ENCODE data around the gene NDFIP1.
A peak's percentile ranks its signal among the peaks of the same experiment; 100 is the strongest.

NDFIP1 gene

GRCh38 chr5:142119051-142119625, 10.6 kb downstream of the NDFIP1 start:
- DNase-seq, result no peak

- DNase-seq, result no peak
Observed at GRCh38 chr5:142120247-142120935, 11.8 kb downstream of the NDFIP1 start.

- no peak for DNase-seq
Observed at GRCh38 chr5:142122121-142122520, 13.5 kb downstream of the NDFIP1 start.

GRCh38 chr5:142125378-142125777, 16.8 kb downstream of the NDFIP1 start:
- DNase-seq, result no peak

GRCh38 chr5:142125963-142126362, 17.4 kb downstream of the NDFIP1 start:
- no peak for DNase-seq

GRCh38 chr5:142128675-142129208, 20.2 kb downstream of the NDFIP1 start:
- no peak for DNase-seq

- DNase-seq, result no peak
Observed at GRCh38 chr5:142129446-142130066, 21.0 kb downstream of the NDFIP1 start.

GRCh38 chr5:142131394-142131793, 22.8 kb downstream of the NDFIP1 start:
- no peak for DNase-seq

GRCh38 chr5:142132916-142133315, 24.3 kb downstream of the NDFIP1 start:
- DNase-seq, result no peak

GRCh38 chr5:142133330-142134206, 25.0 kb downstream of the NDFIP1 start:
- peak in 2 of 4 experiments; percentile 28 to 42 for DNase-seq

- peak; percentile 24 to 59 (median 44) for DNase-seq
Observed at GRCh38 chr5:142134331-142135010, 25.9 kb downstream of the NDFIP1 start.

GRCh38 chr5:142141463-142141862, 32.9 kb downstream of the NDFIP1 start:
- no peak for DNase-seq

- peak in 3 of 4 experiments; percentile 16 to 64 (median 55) for DNase-seq
Observed at GRCh38 chr5:142143878-142144277, 35.3 kb downstream of the NDFIP1 start.

GRCh38 chr5:142145106-142145900, 36.7 kb downstream of the NDFIP1 start:
- peak; percentile 67 to 79 (median 71) for DNase-seq

- DNase-seq, result no peak
Observed at GRCh38 chr5:142149363-142149762, 40.8 kb downstream of the NDFIP1 start.

GRCh38 chr5:142150431-142150830, 41.9 kb downstream of the NDFIP1 start:
- no peak for DNase-seq

- DNase-seq, result peak; percentile 71 to 85 (median 75)
Observed at GRCh38 chr5:142151436-142152383, 43.1 kb downstream of the NDFIP1 start.

- peak in 1 of 4 experiments; percentile 16 for DNase-seq
Observed at GRCh38 chr5:142152384-142152732, 43.8 kb downstream of the NDFIP1 start.

GRCh38 chr5:142153674-142154448, 45.3 kb downstream of the NDFIP1 start:
- DNase-seq, result no peak

Data from suppressor macrophage (primary cell).